SK-N-MC (cell line): ENCODE data around the gene PRL.

Source experiments
- EZH2 ChIP-seq: fragments of 200-600 bp; sonication (generic); IDR thresholded peaks from one replicate; pipeline ENCODE4 v1.6.1; 2017; ENCODE audit warnings: antibody characterized with exemption
- POLR2AphosphoS5 ChIP-seq: IDR thresholded peaks from 2 replicates; pipeline ENCODE4 v1.6.1; 2012; ENCODE audit warnings: mild to moderate bottlenecking, low read depth, low read length, borderline replicate concordance

DNA sequence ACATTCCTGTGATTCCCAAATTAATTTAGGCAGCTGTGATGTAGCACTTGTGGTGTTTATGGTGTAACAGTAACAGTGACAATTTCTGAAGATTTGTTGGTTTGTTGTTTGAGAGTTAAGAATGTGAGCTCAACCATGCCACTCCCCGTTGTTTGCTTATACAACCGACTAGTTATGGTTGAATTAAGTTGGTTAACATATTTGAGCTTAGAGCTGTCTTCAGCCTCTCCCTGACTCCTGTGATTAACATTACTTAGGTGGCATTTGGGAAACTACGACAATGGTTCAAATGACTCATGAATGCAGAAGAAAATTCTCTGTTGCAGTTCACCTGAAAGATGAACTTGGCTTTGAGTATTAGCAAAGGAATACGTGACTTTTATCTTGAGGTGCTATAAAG lies 35.9 kb upstream of the PRL start:
- TF ChIP-seq POLR2AphosphoS5 (no peak), EZH2 (no peak)
